ENCODE results near the gene DUX4.
"Not testable (repeated sequence)": the region's sequence is repeated elsewhere in the genome, so short reads cannot be mapped to it uniquely, and the experiment has no call there.

The DUX4 gene
- total RNA-seq = 0 to 0.10 reads per million in 2 donors

GRCh38 chr4:190173428-190173827, at the start of gene DUX4:
Gene DUX4, plus strand, starts transcription at chr4:190173774. Its CDS starts 0 bp downstream, at chr4:190173774.
- not testable (repeated sequence) for DNase-seq

DNA sequence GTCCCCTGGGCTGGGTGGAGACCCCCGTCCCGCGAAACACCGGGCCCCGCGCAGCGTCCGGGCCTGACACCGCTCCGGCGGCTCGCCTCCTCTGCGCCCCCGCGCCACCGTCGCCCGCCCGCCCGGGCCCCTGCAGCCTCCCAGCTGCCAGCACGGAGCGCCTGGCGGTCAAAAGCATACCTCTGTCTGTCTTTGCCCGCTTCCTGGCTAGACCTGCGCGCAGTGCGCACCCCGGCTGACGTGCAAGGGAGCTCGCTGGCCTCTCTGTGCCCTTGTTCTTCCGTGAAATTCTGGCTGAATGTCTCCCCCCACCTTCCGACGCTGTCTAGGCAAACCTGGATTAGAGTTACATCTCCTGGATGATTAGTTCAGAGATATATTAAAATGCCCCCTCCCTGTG, 1.9 kb downstream of the DUX4 start:
- DNase-seq = not testable (repeated sequence)

GRCh38 chr4:190177727-190178605, 4.4 kb downstream of the DUX4 start:
- not testable (repeated sequence) for DNase-seq

DNA sequence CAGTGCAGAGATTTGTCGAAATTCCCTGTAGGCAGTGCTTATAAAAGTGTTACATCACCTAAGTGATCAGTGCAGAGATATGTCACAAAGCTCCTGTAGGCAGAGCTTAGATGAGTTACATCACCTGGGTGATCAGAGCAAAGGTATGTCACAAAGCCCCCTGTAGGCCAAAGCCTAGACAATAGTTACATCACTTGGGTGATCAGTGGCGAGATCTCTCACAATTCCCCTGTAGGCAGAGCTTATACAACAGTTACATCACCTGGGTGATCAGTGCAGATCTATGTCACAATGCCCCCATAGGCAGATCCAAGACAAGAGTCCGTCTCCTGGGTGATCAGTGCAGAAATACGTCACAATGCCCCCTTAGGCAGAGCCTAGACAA, 5.0 kb downstream of the DUX4 start:
- not testable (repeated sequence) for DNase-seq

DNA sequence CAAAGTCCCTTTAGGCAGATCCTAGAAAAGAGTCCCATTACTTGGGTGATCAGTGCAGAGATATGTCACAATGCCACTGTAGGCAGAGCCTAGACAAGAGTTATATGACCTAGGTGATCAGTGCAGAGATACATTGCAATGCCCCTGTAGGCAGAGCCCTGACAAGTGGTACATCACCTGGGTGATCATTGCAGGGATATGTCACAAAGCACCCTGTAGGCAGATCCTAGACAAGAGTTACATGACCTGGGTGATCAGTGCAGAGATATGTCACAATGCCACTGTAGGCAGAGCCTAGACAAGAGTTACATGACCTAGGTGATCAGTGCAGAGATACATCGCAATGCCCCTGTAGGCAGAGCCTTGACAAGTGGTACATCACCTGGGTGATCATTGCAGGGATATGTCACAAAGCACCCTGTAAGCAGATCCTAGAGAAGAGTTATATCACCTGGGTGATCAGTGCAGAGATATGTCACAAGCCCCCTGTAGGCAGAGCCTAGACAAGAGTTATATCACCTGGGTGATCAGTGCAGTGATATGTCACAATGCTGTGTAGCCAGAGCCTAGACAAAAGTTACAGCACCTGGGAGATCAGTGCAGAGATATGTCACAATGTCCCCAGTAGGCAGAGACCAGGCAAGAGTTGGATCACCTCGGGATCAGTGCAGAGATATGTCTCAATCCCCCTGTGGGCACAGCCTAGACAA, 5.6 kb downstream of the DUX4 start:
- not testable (repeated sequence) for DNase-seq

DNA sequence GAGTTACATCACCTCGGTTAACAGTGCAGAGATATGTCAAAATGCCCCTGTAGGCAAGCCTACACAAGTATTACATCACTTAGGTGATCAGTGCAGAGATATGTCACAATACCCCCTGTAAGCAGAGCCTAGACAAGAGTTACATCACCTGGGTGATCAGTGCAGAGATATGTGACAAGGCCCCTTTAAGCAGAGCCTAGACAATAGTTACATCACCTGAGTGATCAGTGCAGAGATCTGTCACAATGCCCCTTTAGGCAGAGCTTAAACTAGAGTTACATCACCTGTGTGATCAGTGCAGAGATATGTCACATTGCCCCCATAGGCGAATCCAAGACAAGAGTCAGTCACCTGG, 6.1 kb downstream of the DUX4 start:
- DNase-seq = not testable (repeated sequence)

- DNase-seq = not testable (repeated sequence)
Observed at GRCh38 chr4:190180947-190181346, 7.4 kb downstream of the DUX4 start.

GRCh38 chr4:190181481-190182100, 8.0 kb downstream of the DUX4 start:
- DNase-seq = not testable (repeated sequence)

DNA sequence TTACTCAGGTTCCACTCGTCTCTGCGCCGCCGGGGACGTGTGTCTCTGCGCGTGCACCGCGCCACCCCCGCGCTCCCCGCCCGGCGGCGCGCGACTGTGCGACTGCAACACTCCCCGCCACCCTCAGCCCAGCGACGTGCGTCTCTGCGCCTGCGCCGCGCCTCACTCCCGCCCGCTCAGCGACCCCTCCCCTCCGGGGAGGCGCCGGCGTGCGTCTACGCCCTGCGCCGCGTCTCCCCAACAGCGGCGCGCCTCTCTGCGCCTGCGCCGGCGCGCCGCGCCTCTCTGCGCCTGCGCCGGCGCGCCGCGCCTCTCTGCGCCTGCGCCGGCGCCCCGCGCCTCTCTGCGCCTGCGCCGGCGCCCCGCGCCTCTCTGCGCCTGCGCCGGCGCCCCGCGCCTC, 29.9 kb downstream of the DUX4 start:
- DNase-seq = not testable (repeated sequence)
